Occipital lobe (tissue), 2 donors: ENCODE data around the gene TMEM254. TPM values are rescaled to one million over a fixed set of nuclear protein-coding genes. Genes with fewer than 3 reads are reported as not detected.
"Not testable (repeated sequence)": the region's sequence is repeated elsewhere in the genome, so short reads cannot be mapped to it uniquely, and the experiment has no call there.

Source experiments
- DNase-seq: peaks from one replicate; lab custom pipeline; 2025; lab: John Stamatoyannopoulos, UW
- total RNA-seq: library from RNA; depleted of rRNA; stranded (reverse); fragments of >200 nt; gene quantifications from one replicate; pipeline ENCODE4 v1.2.3, GENCODE V29; 2014

Gene TMEM254
- total RNA-seq, 1 donor from 2014 or later: 8.6 TPM

- no peak for DNase-seq
These were observed 54.1 kb downstream of the TMEM254 start, which contains the start of gene PLAC9 for GRCh38 chr10:80132299-80133139. Gene PLAC9, plus strand, starts transcription at chr10:80132730. Its CDS starts 33 bp downstream, at chr10:80132763.

- DNase-seq: no peak
These were observed 54.7 kb downstream of the TMEM254 start for GRCh38 chr10:80133206-80133605.

- not testable (repeated sequence) for DNase-seq
These were observed 55.2 kb downstream of the TMEM254 start for GRCh38 chr10:80133687-80134086.

- DNase-seq: no peak
These were observed 57.7 kb downstream of the TMEM254 start for GRCh38 chr10:80136134-80136571.

- DNase-seq: no peak
These were observed 58.8 kb downstream of the TMEM254 start for GRCh38 chr10:80137031-80137862.

- no peak for DNase-seq
These were observed 59.5 kb downstream of the TMEM254 start for GRCh38 chr10:80137920-80138319.

- no peak for DNase-seq
These were observed 60.8 kb downstream of the TMEM254 start for GRCh38 chr10:80139265-80139664.

GRCh38 chr10:80140251-80140650 lies 61.8 kb downstream of the TMEM254 start:
- no peak for DNase-seq

- no peak for DNase-seq
These were observed 63.4 kb downstream of the TMEM254 start for GRCh38 chr10:80141696-80142460.

Other genes with a start within 250 kb of the TMEM254 start
- gene SFTPD, start 129.6 kb upstream of the TMEM254 start, total RNA-seq: 0.62 TPM
- gene PLAC9, start 54.1 kb downstream of the TMEM254 start, total RNA-seq: 1.6 TPM
- gene ANXA11, start 126.9 kb downstream of the TMEM254 start, total RNA-seq: 2.3 TPM
- not detected for gene MAT1A, start 211.0 kb downstream of the TMEM254 start, total RNA-seq